Measurements from ENCODE around the gene SPATA25.

The SPATA25 gene

GRCh38 chr20:45898285-45898684, 10.9 kb upstream of the SPATA25 start:
- no peak for DNase-seq (ENCODE audit: low spot score)
- Histone ChIP-seq H3K27ac (no peak overlapping the region), H3K4me3 (no peak overlapping the region)
- TF ChIP-seq, protein P1, sequence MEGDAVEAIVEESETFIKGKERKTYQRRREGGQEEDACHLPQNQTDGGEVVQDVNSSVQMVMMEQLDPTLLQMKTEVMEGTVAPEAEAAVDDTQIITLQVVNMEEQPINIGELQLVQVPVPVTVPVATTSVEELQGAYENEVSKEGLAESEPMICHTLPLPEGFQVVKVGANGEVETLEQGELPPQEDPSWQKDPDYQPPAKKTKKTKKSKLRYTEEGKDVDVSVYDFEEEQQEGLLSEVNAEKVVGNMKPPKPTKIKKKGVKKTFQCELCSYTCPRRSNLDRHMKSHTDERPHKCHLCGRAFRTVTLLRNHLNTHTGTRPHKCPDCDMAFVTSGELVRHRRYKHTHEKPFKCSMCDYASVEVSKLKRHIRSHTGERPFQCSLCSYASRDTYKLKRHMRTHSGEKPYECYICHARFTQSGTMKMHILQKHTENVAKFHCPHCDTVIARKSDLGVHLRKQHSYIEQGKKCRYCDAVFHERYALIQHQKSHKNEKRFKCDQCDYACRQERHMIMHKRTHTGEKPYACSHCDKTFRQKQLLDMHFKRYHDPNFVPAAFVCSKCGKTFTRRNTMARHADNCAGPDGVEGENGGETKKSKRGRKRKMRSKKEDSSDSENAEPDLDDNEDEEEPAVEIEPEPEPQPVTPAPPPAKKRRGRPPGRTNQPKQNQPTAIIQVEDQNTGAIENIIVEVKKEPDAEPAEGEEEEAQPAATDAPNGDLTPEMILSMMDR (IDR thresholded peaks at IDR 0.05): no peak

DNA sequence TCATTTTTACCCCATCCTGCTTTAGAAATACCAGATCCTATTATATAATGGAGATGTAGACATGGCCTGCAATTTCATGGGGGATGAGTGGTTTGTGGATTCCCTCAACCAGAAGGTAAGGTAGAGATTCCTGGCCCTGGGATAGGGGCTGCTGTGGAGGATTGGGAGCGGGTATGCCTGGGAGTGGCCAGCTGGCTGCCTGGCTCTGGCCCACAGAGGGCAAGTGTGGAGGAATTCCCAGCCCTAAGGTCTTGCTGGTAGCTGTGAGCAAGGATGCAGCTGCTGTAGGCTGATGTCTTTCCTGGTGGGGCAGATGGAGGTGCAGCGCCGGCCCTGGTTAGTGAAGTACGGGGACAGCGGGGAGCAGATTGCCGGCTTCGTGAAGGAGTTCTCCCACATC, 10.3 kb upstream of the SPATA25 start:
- TF ChIP-seq, protein P1 (IDR thresholded peaks at IDR 0.05): no peak
- no peak for DNase-seq (ENCODE audit: low spot score)
- no peak overlapping the region for H3K27ac ChIP-seq
- H3K4me3 ChIP-seq: no peak overlapping the region

DNA sequence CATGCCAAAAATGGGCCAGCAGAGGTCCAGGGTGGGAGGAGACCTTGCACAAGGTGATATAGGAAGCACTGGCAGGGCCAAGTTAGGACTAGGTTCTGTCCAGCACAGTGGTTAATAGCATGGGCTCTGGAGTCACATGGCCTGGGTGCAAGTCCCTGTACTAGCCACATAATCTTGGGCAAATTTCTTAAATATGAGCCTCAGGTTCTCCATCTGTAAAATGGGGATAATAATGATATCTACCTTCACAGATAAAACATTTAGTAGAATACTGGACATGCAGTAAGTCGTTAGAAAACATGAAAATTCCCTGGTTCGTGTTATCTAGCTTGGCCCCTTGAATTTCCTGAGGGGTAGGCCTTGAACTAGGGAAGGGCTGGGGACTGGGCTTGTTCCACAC, 9.9 kb upstream of the SPATA25 start:
- Histone ChIP-seq H3K27ac (no peak overlapping the region), H3K4me3 (no peak overlapping the region)
- DNase-seq (ENCODE audit: low spot score): no peak
- TF ChIP-seq, protein P1 (IDR thresholded peaks at IDR 0.05): no peak

- TF ChIP-seq, protein P1 (IDR thresholded peaks at IDR 0.05): no peak
These were observed 9.3 kb upstream of the SPATA25 start for GRCh38 chr20:45896641-45897161.

GRCh38 chr20:45894797-45895196, 7.4 kb upstream of the SPATA25 start:
- no peak overlapping the region for H3K4me3 ChIP-seq
- TF ChIP-seq, protein P1 (IDR thresholded peaks at IDR 0.05): no peak
- no peak for DNase-seq (ENCODE audit: low spot score)

More at GRCh38 chr20:45896641-45897161, 9.3 kb upstream of the SPATA25 start:
- no peak for DNase-seq (ENCODE audit: low spot score)
- Histone ChIP-seq H3K27ac (no peak overlapping the region), H3K4me3 (no peak overlapping the region)

DNA sequence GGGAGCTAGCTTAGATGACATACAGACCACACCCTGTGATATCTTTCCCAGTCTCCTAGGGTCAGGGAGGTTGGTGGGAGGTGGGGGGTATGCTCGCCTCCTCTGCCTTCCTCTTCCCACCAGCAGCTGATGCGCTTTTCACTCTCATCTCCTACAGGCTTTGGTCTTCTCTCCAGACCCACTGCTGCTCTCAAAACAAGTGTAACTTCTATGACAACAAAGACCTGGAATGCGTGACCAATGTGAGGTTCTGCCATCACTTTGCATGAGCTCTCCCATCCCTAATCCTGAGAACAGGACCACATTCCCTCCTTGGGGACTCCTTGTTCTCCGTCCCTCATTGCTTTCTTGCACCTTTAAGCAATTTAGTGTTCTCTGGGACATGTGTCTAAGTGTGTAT, 6.4 kb upstream of the SPATA25 start:
- no peak overlapping the region for H3K27ac ChIP-seq
- TF ChIP-seq, protein P1 (IDR thresholded peaks at IDR 0.05): no peak
- H3K4me3 ChIP-seq: no peak overlapping the region
- DNase-seq (ENCODE audit: low spot score): no peak

More at GRCh38 chr20:45894797-45895196, 7.4 kb upstream of the SPATA25 start:
- no peak overlapping the region for H3K27ac ChIP-seq

GRCh38 chr20:45892828-45893500, 5.5 kb upstream of the SPATA25 start:
- TF ChIP-seq, protein P1 (IDR thresholded peaks at IDR 0.05): no peak
- no peak for DNase-seq (ENCODE audit: low spot score)
- Histone ChIP-seq H3K4me3 (no peak overlapping the region), H3K27ac (no peak overlapping the region)
